Measurements from ENCODE around the gene ACSL6.

The ACSL6 gene

GRCh38 chr5:132022737-132023136 lies 11.3 kb upstream of the ACSL6 start:
- Mint-ChIP-seq H3K27ac (no peak overlapping the region), H3K9me3 (no peaks in the 10 kb centered on the region), H3K4me3 (no peak overlapping the region), H3K4me1 (no peaks in the 10 kb centered on the region), H3K27me3 (ENCODE audit: low read depth, poor library complexity) (peaks cover 51% of the 10 kb centered on the region), H3K36me3 (ENCODE audit: low read depth) (no peaks in the 10 kb centered on the region)
- TF ChIP-seq CTCF (IDR thresholded peaks at IDR 0.05) = no peak
- no peak for DNase-seq

GRCh38 chr5:132021654-132022053 lies 10.2 kb upstream of the ACSL6 start:
- no peaks in the 10 kb centered on the region for H3K36me3 Mint-ChIP-seq (ENCODE audit: low read depth)
- H3K27me3 Mint-ChIP-seq (ENCODE audit: low read depth, poor library complexity) = peaks cover 60% of the 10 kb centered on the region
- H3K27ac Mint-ChIP-seq = no peak overlapping the region
- DNase-seq = no peak
- H3K4me3 Mint-ChIP-seq = no peak overlapping the region
- TF ChIP-seq CTCF (IDR thresholded peaks at IDR 0.05) = no peak
- no peaks in the 10 kb centered on the region for H3K4me1 Mint-ChIP-seq
- no peaks in the 10 kb centered on the region for H3K9me3 Mint-ChIP-seq

- TF ChIP-seq CTCF (IDR thresholded peaks at IDR 0.05) = no peak
- H3K4me3 Mint-ChIP-seq = no peak overlapping the region
- no peaks in the 10 kb centered on the region for H3K9me3 Mint-ChIP-seq
- DNase-seq = no peak
- no peaks in the 10 kb centered on the region for H3K36me3 Mint-ChIP-seq (ENCODE audit: low read depth)
- H3K27me3 Mint-ChIP-seq (ENCODE audit: low read depth, poor library complexity) = peaks cover 69% of the 10 kb centered on the region
- no peaks in the 10 kb centered on the region for H3K4me1 Mint-ChIP-seq
- H3K27ac Mint-ChIP-seq = no peak overlapping the region
Observed at GRCh38 chr5:132020568-132021339, 9.3 kb upstream of the ACSL6 start.

- TF ChIP-seq CTCF (IDR thresholded peaks at IDR 0.05) = no peak
- H3K27me3 Mint-ChIP-seq (ENCODE audit: low read depth, poor library complexity) = peaks cover 74% of the 10 kb centered on the region
- no peak overlapping the region for H3K4me3 Mint-ChIP-seq
- H3K4me1 Mint-ChIP-seq = no peaks in the 10 kb centered on the region
- H3K27ac Mint-ChIP-seq = no peak overlapping the region
- H3K36me3 Mint-ChIP-seq (ENCODE audit: low read depth) = no peaks in the 10 kb centered on the region
- H3K9me3 Mint-ChIP-seq = no peaks in the 10 kb centered on the region
- no peak for DNase-seq
Observed at GRCh38 chr5:132019857-132020555, 8.5 kb upstream of the ACSL6 start.

- H3K27ac Mint-ChIP-seq = no peak overlapping the region
- no peak overlapping the region for H3K4me3 Mint-ChIP-seq
- H3K9me3 Mint-ChIP-seq = no peaks in the 10 kb centered on the region
- H3K27me3 Mint-ChIP-seq (ENCODE audit: low read depth, poor library complexity) = peaks cover 80% of the 10 kb centered on the region
- H3K4me1 Mint-ChIP-seq = no peaks in the 10 kb centered on the region
- DNase-seq = no peak
- no peak for TF ChIP-seq CTCF (IDR thresholded peaks at IDR 0.05)
- H3K36me3 Mint-ChIP-seq (ENCODE audit: low read depth) = no peaks in the 10 kb centered on the region
Observed at GRCh38 chr5:132019337-132019736, 7.9 kb upstream of the ACSL6 start.
